Measurements from ENCODE around the gene NOL4. TPM values are rescaled to one million over a fixed set of nuclear protein-coding genes. Genes with fewer than 3 reads are reported as not detected.

Gene NOL4
- total and polyA plus RNA-seq, 4 donors = 0.02 to 3.1 (median 0.37) TPM

GRCh38 chr18:34225218-34225553 is 473 bp upstream of the NOL4 start:
- 12% methylated on average over 3 of the region's 3 CpGs for WGBS, 2 donors
- TF ChIP-seq CTCF (IDR thresholded peaks at IDR 0.05; ENCODE audit: control extremely low read depth, extremely low read depth) = no peak
- no peak overlapping the region for H3K9ac ChIP-seq (ENCODE audit: insufficient read depth in 1 of 2, low read length in 2 of 2)
- no peak overlapping the region for H3K4me3 ChIP-seq
- peaks cover 0 to 29% (median 6%) of the 10 kb centered on the region in 5 donors for H3K4me1 ChIP-seq (ENCODE audit: control insufficient read depth in 5 of 5, insufficient read depth in 5 of 5, low read length in 5 of 5)
- peaks cover 0 to 9% (median 0%) of the 10 kb centered on the region in 4 donors for H3K9me3 ChIP-seq (ENCODE audit: control insufficient read depth in 4 of 4, insufficient read depth in 3 of 4, low read length in 3 of 4)
- H3K27me3 ChIP-seq (ENCODE audit: control insufficient read depth in 3 of 3, insufficient read depth in 3 of 3, low read length in 2 of 3) = peaks cover 7 to 64% (median 53%) of the 10 kb centered on the region in 3 donors
- no peak overlapping the region for H3K27ac ChIP-seq (ENCODE audit: low read depth in 1 of 2, low read length in 1 of 2)
- ATAC-seq (ENCODE audit: insufficient read depth, low FRiP score) = no peak
- H3K36me3 ChIP-seq (ENCODE audit: control insufficient read depth in 4 of 4, insufficient read depth in 4 of 4, low read length in 4 of 4) = no peaks in the 10 kb centered on the region
- DNase-seq = no peak

- peaks cover 0 to 9% (median 0%) of the 10 kb centered on the region in 4 donors for H3K9me3 ChIP-seq (ENCODE audit: control insufficient read depth in 4 of 4, insufficient read depth in 3 of 4, low read length in 3 of 4)
- peaks cover 7 to 69% (median 58%) of the 10 kb centered on the region in 3 donors for H3K27me3 ChIP-seq (ENCODE audit: control insufficient read depth in 3 of 3, insufficient read depth in 3 of 3, low read length in 2 of 3)
- WGBS, 2 donors = 2 to 3% methylated on average over 11 of the region's 11 CpGs
- H3K4me3 ChIP-seq = no peak overlapping the region
- H3K4me1 ChIP-seq (ENCODE audit: control insufficient read depth in 5 of 5, insufficient read depth in 5 of 5, low read length in 5 of 5) = peaks cover 0 to 29% (median 6%) of the 10 kb centered on the region in 5 donors
- peak in 1 of 3 donors; percentile 3 for DNase-seq
- H3K9ac ChIP-seq (ENCODE audit: insufficient read depth in 1 of 2, low read length in 2 of 2) = peak overlapping the region in 1 of 2 donors; percentile 38
- H3K36me3 ChIP-seq (ENCODE audit: control insufficient read depth in 4 of 4, insufficient read depth in 4 of 4, low read length in 4 of 4) = no peaks in the 10 kb centered on the region
- H3K27ac ChIP-seq (ENCODE audit: low read depth in 1 of 2, low read length in 1 of 2) = no peak overlapping the region
- no peak for TF ChIP-seq CTCF (IDR thresholded peaks at IDR 0.05; ENCODE audit: control extremely low read depth, extremely low read depth)
- ATAC-seq (ENCODE audit: insufficient read depth, low FRiP score) = no peak
Observed at GRCh38 chr18:34223893-34224422, 755 bp downstream of the NOL4 start.

GRCh38 chr18:34223164-34223892 is 1.4 kb downstream of the NOL4 start:
- no peak for ATAC-seq (ENCODE audit: insufficient read depth, low FRiP score)
- WGBS, 2 donors = 1 to 4% methylated on average over 51 of the region's 51 CpGs
- Histone ChIP-seq H3K27me3 (ENCODE audit: control insufficient read depth in 3 of 3, insufficient read depth in 3 of 3, low read length in 2 of 3) (peaks cover 7 to 69% (median 54%) of the 10 kb centered on the region in 3 donors), H3K36me3 (ENCODE audit: control insufficient read depth in 4 of 4, insufficient read depth in 4 of 4, low read length in 4 of 4) (no peaks in the 10 kb centered on the region), H3K27ac (ENCODE audit: low read depth in 1 of 2, low read length in 1 of 2) (no peak overlapping the region), H3K4me1 (ENCODE audit: control insufficient read depth in 5 of 5, insufficient read depth in 5 of 5, low read length in 5 of 5) (peaks cover 0 to 29% (median 6%) of the 10 kb centered on the region in 5 donors), H3K4me3 (no peak overlapping the region), H3K9ac (ENCODE audit: insufficient read depth in 1 of 2, low read length in 2 of 2) (no peak overlapping the region), H3K9me3 (ENCODE audit: control insufficient read depth in 4 of 4, insufficient read depth in 3 of 4, low read length in 3 of 4) (peaks cover 0 to 9% (median 0%) of the 10 kb centered on the region in 4 donors)
- TF ChIP-seq CTCF (IDR thresholded peaks at IDR 0.05; ENCODE audit: control extremely low read depth, extremely low read depth) = no peak
- peak in 2 of 3 donors; percentile 22 to 27 for DNase-seq

Measured in lung (tissue), 12 donors.